GM12872 (cell line): ENCODE measurements around the gene MYLK3.

Experiments used
- CTCF ChIP-seq: IDR thresholded peaks from 3 replicates; pipeline ENCODE4 v1.5.1; 2011; ENCODE audit warnings: low read depth, mild to moderate bottlenecking, low read length, moderate library complexity; ENCODE audit not compliant: insufficient read depth

The MYLK3 gene

GRCh38 chr16:46721885-46722284, 26.3 kb downstream of the MYLK3 start:
- TF ChIP-seq CTCF: no peak

- no peak for TF ChIP-seq CTCF
Measured at GRCh38 chr16:46720619-46721018, 27.5 kb downstream of the MYLK3 start.

DNA sequence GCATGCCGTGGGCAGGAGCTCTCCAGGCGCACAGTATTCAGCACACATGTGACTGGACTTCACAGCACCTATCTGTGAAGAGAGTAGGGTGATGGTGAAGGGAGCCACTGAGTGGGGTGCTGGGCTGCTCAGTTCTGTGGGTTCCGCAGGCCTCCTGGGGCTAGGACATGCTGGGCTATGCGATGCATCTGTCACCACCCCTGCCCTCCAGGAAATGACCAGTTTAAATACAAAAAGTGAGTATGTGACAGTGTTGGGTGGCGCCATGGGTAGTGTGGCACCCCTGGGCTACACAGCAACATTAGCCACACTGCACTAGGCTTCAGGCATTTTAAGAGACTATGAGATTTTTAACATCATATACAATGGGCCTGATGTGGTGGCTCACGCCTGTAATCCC, 28.6 kb downstream of the MYLK3 start:
- no peak for TF ChIP-seq CTCF

DNA sequence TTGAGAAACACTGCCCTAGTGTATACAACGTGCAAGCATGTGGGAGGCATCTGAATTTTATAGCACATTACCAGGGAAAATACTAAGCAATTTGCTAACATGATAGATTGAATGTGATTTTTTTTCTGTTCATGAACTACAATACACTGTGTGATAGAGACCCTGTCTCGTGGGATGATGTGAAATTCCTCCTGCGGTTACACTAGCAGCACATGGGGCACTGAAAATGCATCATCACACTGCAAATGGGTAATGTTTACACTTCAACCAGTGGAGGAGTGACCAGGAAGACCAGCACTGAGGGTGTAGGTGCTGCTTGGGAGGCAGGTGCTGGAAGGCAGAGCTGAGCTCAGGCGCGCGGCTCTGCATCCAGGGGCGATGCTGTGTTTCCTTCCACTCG, 29.9 kb downstream of the MYLK3 start:
- TF ChIP-seq CTCF: no peak

- no peak for TF ChIP-seq CTCF
Measured at GRCh38 chr16:46717692-46718091, 30.5 kb downstream of the MYLK3 start.

DNA sequence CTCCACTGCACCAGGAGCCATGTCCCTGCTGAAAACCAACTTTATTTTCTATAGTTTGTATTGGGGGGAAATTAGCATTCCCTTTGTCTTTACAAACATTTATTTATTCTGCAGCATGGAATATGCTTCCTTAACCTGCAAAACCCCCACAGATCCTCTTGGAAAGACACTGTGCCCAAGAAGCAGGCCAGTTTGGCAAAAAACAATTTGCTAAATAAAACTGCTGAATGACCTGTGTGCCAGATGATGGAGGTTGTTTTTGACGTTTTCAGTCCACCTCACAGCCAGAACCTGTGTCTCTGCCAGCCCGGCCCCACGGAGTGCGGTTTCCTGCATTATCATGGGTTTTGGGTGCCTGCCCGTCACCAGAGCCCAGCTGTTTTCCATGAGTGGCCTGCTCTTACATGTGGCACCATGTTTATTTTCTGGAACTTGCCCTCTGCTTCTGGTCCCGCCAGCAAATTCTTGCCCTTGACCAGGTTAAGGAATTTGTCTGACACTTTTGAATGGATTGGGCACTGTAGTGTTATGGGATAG, 32.3 kb downstream of the MYLK3 start:
- TF ChIP-seq CTCF: no peak

GRCh38 chr16:46714797-46715591, 33.1 kb downstream of the MYLK3 start:
- no peak for TF ChIP-seq CTCF
